Small intestine (tissue), 7 donors: ENCODE data around the gene BMAL1. TPM values are rescaled to one million over a fixed set of nuclear protein-coding genes. Genes with fewer than 3 reads are reported as not detected.
A peak's percentile ranks its signal among the peaks of the same experiment; 100 is the strongest.

Source experiments
- DNase-seq, 2 donors: peaks; one replicate each; pipeline versions ENCODE4 v3.0.0 to v3.0.0-alpha.2; 2013
- FAIRE-seq: peaks from 2 replicates; lab custom pipeline; 2012; peaks lifted over from hg19 to GRCh38; lab: Jason Lieb, UNC
- H3K27ac ChIP-seq, 3 donors: one replicate each; pipeline ENCODE4 v1.5.1; 2013; ENCODE audit warnings: low read length in 2 of 3, mild to moderate bottlenecking in 2 of 3, control low read depth in 1 of 3, inconsistent platforms in 1 of 3, low read depth in 1 of 3, moderate library complexity in 1 of 3
- H3K27me3 ChIP-seq, 3 donors: one replicate each; pipeline ENCODE4 v1.6.1; 2013; ENCODE audit warnings: low read length in 3 of 3, inconsistent platforms in 1 of 3; ENCODE audit not compliant: control insufficient read depth in 3 of 3, insufficient read depth in 3 of 3
- H3K36me3 ChIP-seq, 3 donors: one replicate each; pipeline ENCODE4 v1.6.1; 2013; ENCODE audit warnings: low read length in 3 of 3, inconsistent platforms in 1 of 3, low read depth in 1 of 3, mild to moderate bottlenecking in 1 of 3, moderate library complexity in 1 of 3; ENCODE audit not compliant: control insufficient read depth in 3 of 3, insufficient read depth in 2 of 3
- H3K4me1 ChIP-seq, 3 donors: one replicate each; pipeline ENCODE4 v1.6.1; 2013; ENCODE audit warnings: low read length in 2 of 3, inconsistent platforms in 1 of 3, low read depth in 1 of 3, mild to moderate bottlenecking in 1 of 3, moderate library complexity in 1 of 3; ENCODE audit not compliant: control insufficient read depth in 3 of 3, insufficient read depth in 2 of 3
- H3K4me3 ChIP-seq, 3 donors: one replicate each; pipeline ENCODE4 v1.5.1; 2013; ENCODE audit warnings: low read length in 3 of 3, control low read depth in 1 of 3, inconsistent platforms in 1 of 3, low read depth in 1 of 3, mild to moderate bottlenecking in 1 of 3, moderate library complexity in 1 of 3
- H3K9me3 ChIP-seq, 2 donors: one replicate each; pipeline ENCODE4 v1.6.1; 2013; ENCODE audit warnings: low read depth in 1 of 2, low read length in 1 of 2; ENCODE audit not compliant: control insufficient read depth in 2 of 2, insufficient read depth in 1 of 2
- WGBS, 3 donors: extraction: QIAGEN DNeasy Blood & Tissue Kit; methylation state at CpG; one replicate each; pipeline ENCODE4 v1.1.7; 2013; 5-methylcytosine and 5-hydroxymethylcytosine counted together
- polyA plus RNA-seq, 4 donors: library from polyadenylated mRNA; stranded (reverse) in 3 of 4; unstranded in 1 of 4; fragments of 200-250 nt in 3 of 4; fragments of 120-200 nt in 1 of 4; gene quantifications; one replicate each; pipeline versions ENCODE4 v1.2.1 to v1.2.3, GENCODE V29; 2013
- donor health status: healthy with polysubstance abuse.
- donor health status: control.
- donor health status: control.
- donor health status: Bipolar disorder and iron deficiency.
- donor health status: healthy.

The BMAL1 gene
- polyA plus RNA-seq, 4 donors, result 4.6 to 18.3 (median 10.0) TPM

DNA sequence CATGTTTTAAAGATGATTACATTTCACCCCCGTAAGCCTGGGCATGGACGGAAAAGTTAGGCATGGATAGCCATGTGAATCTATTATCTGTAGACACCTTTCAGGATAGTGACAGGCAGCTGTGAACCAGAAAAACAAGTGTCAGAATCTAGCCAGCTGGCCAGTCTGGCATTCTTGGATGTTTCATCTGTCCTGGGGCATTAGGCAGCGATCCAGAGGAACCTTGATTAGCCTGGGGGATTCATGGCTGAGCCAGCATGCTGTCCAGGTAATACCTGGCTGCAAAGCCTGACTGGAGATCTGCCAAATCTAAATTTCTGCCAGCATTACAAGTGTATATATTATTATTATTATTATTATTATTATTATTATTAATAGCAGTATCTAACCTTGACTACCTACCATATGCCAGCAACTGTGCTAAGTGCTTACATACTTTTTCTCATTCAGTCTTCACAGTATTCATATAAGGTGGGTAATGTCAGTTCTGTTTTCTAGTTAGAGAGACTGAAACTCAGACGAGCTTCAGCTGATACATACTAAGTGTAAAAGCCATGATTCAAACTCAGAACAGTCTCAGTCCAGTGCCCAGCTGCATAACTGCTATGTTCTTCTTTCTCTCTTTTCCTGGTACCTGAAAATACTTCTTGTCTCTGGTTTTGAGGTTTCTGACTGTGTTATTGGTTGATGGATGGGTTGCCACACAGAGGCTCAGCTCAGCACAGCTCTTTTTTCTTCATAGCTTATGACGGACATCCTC, 12.8 kb downstream of the BMAL1 start:
- 77 to 86% (median 82%) methylated on average over 5 of the region's 5 CpGs for WGBS, 3 donors
- no peaks in the 10 kb centered on the region for H3K36me3 ChIP-seq
- no peaks in the 10 kb centered on the region for H3K9me3 ChIP-seq
- peaks cover 0 to 2% (median 0%) of the 10 kb centered on the region in 3 donors for H3K4me1 ChIP-seq
- DNase-seq, result no peak
- no peak overlapping the region for H3K4me3 ChIP-seq
- H3K27me3 ChIP-seq, result no peaks in the 10 kb centered on the region
- no peak for FAIRE-seq
- H3K27ac ChIP-seq, result no peak overlapping the region

DNA sequence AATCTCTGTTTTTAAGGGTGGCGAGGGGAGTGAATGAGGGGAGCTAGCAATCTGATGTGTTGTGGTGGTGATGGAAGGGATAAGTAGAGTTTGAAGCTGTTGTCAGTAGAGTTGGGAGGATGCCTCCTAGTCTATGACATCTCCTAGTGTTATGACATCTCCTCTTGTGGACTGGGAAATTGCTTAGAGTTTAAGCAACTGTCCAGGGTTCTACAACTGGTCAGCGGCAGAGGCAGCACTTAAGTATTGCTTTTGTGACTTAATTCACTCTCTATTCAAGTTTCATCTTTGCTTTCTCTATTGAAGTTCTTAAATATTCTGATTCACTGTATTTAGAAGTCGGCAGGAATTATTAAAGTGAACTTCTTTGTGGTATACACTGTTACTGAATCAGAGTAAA, 13.8 kb downstream of the BMAL1 start:
- no peak for FAIRE-seq
- 87 to 93% (median 89%) methylated on average over 3 of the region's 3 CpGs for WGBS, 3 donors
- no peak overlapping the region for H3K27ac ChIP-seq
- no peaks in the 10 kb centered on the region for H3K9me3 ChIP-seq
- no peaks in the 10 kb centered on the region for H3K36me3 ChIP-seq
- H3K27me3 ChIP-seq, result no peaks in the 10 kb centered on the region
- H3K4me1 ChIP-seq, result no peaks in the 10 kb centered on the region
- H3K4me3 ChIP-seq, result no peak overlapping the region
- DNase-seq, result no peak

- H3K27ac ChIP-seq, result no peak overlapping the region
- no peaks in the 10 kb centered on the region for H3K27me3 ChIP-seq
- no peak for DNase-seq
- no peak overlapping the region for H3K4me3 ChIP-seq
- no peaks in the 10 kb centered on the region for H3K36me3 ChIP-seq
- FAIRE-seq, result no peak
- H3K4me1 ChIP-seq, result no peaks in the 10 kb centered on the region
- no peaks in the 10 kb centered on the region for H3K9me3 ChIP-seq
- WGBS, 3 donors, result 69 to 79% (median 72%) methylated on average over 3 of the region's 3 CpGs
These were observed 14.2 kb downstream of the BMAL1 start for GRCh38 chr11:13291800-13292199.

DNA sequence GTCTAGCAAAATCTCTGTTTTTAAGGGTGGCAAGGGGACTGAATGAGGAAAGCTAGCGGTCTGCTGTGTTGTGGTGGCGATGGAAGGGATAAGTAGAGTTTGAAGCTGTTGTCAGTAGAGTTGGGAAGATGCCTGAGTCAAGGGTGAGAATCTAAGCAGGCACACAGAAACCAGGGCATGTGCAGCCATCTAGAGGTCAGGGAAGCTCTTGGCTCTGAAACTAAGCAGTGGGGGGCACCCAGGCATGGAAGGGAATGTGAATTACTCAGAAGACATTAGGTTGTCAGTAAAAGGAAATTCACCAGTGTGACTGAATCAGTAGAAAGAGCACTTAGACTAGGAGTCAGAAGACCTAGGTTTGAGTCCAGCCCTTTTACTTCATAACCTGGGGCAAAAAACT, 15.4 kb downstream of the BMAL1 start:
- Histone ChIP-seq H3K27me3 (no peaks in the 10 kb centered on the region), H3K4me1 (no peaks in the 10 kb centered on the region), H3K4me3 (no peak overlapping the region), H3K27ac (no peak overlapping the region), H3K36me3 (no peaks in the 10 kb centered on the region), H3K9me3 (no peaks in the 10 kb centered on the region)
- DNase-seq (no peak), FAIRE-seq (no peak)
- WGBS, 3 donors, result 90 to 100% (median 98%) methylated on average over 2 of the region's 2 CpGs

DNA sequence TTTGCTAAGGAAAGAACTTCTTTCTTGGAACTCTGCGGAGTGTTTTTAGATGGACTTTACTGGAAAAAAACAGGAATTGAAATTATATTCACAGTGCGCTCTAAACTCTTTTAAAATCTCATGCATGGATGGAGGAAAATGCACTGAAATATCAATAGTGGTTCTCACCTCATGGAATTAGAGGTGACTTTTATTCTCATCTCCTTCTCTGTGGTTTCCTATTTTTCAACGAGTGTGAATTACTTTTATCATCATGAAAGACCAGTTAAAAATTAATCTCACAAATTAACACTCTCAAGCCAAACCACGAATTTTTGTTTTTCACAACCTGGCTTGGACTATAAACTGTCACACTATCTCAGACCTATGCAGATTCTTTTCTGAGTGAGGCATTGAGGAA, 16.6 kb downstream of the BMAL1 start:
- WGBS, 3 donors, result 51 to 67% (median 53%) methylated on average over 4 of the region's 4 CpGs
- Histone ChIP-seq H3K27me3 (no peaks in the 10 kb centered on the region), H3K9me3 (no peaks in the 10 kb centered on the region), H3K4me1 (no peaks in the 10 kb centered on the region), H3K27ac (no peak overlapping the region), H3K4me3 (no peak overlapping the region), H3K36me3 (no peaks in the 10 kb centered on the region)
- FAIRE-seq, result no peak
- no peak for DNase-seq

GRCh38 chr11:13294771-13295579, 17.4 kb downstream of the BMAL1 start:
- no peaks in the 10 kb centered on the region for H3K36me3 ChIP-seq
- no peaks in the 10 kb centered on the region for H3K27me3 ChIP-seq
- no peak overlapping the region for H3K27ac ChIP-seq
- H3K9me3 ChIP-seq, result no peaks in the 10 kb centered on the region
- DNase-seq, result no peak
- 75 to 85% (median 80%) methylated on average over 9 of the region's 9 CpGs for WGBS, 3 donors
- no peaks in the 10 kb centered on the region for H3K4me1 ChIP-seq
- H3K4me3 ChIP-seq, result no peak overlapping the region
- no peak for FAIRE-seq

- H3K36me3 ChIP-seq, result no peaks in the 10 kb centered on the region
- H3K9me3 ChIP-seq, result no peaks in the 10 kb centered on the region
- no peaks in the 10 kb centered on the region for H3K4me1 ChIP-seq
- FAIRE-seq (no peak), DNase-seq (no peak)
- H3K27ac ChIP-seq, result peak overlapping the region in 1 of 3 donors; percentile 30
- H3K4me3 ChIP-seq, result no peak overlapping the region
- H3K27me3 ChIP-seq, result no peaks in the 10 kb centered on the region
- 87 to 95% (median 93%) methylated on average over 5 of the region's 5 CpGs for WGBS, 3 donors
These were observed 19.8 kb downstream of the BMAL1 start for GRCh38 chr11:13297308-13297916.

GRCh38 chr11:13297917-13298356, 20.3 kb downstream of the BMAL1 start:
- Histone ChIP-seq H3K27me3 (no peaks in the 10 kb centered on the region), H3K9me3 (no peaks in the 10 kb centered on the region), H3K4me1 (no peaks in the 10 kb centered on the region), H3K4me3 (no peak overlapping the region), H3K36me3 (no peaks in the 10 kb centered on the region), H3K27ac (peak overlapping the region in 1 of 3 donors; percentile 30)
- WGBS, 3 donors, result 59 to 68% (median 67%) methylated on average over 5 of the region's 5 CpGs
- DNase-seq (peak in 1 of 2 donors; percentile 33), FAIRE-seq (no peak)
